SHP77 (cell line): ENCODE results near the gene IL17C.

Experiments used
- DNase-seq, 2 experiments: peaks; one replicate each; lab custom pipeline; 2025; lab: John Stamatoyannopoulos, UW

The IL17C gene

DNA sequence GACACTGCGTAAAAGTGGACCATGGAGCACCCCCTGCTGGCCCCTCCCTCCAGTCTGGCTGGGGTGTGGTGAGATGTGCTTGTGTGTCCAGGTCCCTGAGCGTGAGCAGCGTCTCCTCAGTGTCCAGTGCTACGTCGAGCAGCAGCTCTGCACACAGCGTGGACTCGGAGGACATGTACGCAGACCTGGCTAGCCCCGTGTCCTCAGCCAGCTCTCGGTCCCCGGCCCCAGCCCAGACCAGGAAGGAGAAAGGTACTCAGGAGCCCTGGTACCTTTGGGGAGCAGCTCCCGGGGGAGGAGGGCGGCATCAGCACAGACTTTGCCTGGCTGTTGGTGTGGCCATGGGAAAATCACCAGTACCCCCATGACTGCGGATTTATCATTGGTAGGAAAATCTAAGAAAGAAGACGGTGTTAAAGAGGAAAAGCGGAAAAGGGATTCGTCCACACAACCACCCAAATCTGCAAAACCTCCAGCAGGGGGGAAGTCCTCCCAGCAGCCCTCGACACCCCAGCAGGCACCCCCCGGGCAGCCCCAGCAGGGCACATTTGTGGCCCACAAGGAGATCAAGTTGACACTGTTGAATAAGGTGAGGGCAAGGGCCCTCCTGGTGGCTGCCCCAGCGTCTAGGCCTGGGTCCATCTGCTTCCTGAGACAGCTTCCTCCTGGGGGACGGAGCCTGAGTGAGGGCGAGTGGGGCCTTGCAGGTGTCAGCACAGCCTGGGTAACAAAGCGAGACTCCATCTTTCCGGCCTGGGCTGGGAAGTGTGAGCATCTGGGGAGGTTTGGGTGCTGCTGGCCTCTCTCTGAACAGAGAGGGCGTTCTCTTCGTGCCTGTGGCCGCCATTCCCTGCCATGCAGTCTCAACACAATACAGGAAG lies 10.6 kb upstream of the IL17C start:
- no peak for DNase-seq

- DNase-seq: peak; percentile 51 to 69
These were observed 9.8 kb upstream of the IL17C start for GRCh38 chr16:88628512-88628974.

GRCh38 chr16:88629835-88630234 lies 8.5 kb upstream of the IL17C start:
- no peak for DNase-seq

DNA sequence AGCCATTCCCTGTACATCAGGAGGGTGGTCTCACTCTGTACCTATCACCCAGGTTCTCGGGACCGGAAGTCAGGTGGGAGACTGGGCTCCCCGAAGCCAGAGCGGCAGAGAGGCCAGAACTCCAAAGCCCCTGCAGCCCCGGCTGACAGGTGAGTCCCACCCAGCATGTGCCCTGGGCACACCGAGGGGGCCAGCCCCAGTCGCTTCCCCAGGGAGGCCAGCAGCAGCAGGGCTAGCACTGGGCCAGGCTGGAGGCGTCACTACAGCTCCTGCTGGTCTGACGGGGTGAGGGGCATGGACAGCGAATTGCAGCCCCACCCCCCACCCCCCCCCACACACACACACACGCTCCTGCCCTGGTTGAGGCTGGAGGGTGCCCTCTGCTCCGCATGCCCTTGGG lies 7.9 kb upstream of the IL17C start:
- DNase-seq: no peak

- DNase-seq: no peak
These were observed 7.4 kb upstream of the IL17C start for GRCh38 chr16:88630941-88631340.

GRCh38 chr16:88631384-88631783 lies 7.0 kb upstream of the IL17C start:
- DNase-seq: no peak

DNA sequence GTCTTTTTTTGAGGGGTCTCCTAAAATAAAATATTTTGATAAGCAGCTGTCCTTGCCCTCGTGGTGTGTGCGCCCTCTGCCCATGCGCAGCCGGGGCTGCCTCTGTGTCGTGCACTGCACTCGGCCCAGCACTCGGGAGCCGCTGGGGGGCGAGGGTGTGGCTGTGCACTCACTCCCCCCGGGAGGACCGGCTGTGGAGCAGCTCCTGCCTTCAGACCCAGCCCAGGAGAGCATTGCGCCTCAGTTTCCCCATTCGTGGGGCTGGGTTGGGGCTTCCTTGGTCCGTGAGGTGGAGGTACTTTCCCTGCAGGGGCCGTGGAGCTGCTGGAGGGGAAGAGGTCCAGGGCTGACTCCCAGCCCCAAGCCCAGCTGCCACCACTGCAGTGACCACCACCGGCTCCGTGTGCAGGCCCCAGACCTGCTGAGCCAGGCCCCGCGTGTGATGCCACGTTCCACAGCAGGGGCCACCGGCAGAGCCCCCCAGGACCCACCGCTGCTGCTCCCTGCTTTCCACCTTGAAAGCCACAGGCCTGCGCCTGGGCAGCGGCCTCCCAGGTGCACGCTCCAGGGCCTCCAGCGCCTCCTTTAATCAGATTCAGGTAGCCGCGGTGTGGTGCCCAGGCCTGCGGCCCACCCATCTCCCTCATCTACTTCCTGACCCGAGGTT lies 6.3 kb upstream of the IL17C start:
- DNase-seq: no peak

DNA sequence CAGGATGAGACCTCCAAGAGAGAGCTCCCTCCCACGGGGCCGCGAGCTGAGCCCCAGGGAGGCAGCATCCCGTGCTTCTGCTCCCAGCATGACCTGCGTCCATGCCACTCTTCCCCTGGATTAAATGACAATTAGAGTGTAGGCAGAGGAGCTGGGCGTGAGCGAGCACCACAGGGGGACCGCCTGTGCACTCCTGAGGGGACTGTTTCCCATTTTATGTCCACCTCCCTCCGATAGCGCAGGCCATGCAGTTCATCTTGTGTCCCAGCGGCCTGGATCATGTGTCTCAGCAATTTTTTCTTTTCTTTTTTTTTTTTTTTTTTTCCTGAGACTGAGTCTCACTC lies 5.8 kb upstream of the IL17C start:
- DNase-seq: no peak

GRCh38 chr16:88633684-88634140 lies 4.7 kb upstream of the IL17C start:
- DNase-seq: peak; percentile 17 to 33

DNA sequence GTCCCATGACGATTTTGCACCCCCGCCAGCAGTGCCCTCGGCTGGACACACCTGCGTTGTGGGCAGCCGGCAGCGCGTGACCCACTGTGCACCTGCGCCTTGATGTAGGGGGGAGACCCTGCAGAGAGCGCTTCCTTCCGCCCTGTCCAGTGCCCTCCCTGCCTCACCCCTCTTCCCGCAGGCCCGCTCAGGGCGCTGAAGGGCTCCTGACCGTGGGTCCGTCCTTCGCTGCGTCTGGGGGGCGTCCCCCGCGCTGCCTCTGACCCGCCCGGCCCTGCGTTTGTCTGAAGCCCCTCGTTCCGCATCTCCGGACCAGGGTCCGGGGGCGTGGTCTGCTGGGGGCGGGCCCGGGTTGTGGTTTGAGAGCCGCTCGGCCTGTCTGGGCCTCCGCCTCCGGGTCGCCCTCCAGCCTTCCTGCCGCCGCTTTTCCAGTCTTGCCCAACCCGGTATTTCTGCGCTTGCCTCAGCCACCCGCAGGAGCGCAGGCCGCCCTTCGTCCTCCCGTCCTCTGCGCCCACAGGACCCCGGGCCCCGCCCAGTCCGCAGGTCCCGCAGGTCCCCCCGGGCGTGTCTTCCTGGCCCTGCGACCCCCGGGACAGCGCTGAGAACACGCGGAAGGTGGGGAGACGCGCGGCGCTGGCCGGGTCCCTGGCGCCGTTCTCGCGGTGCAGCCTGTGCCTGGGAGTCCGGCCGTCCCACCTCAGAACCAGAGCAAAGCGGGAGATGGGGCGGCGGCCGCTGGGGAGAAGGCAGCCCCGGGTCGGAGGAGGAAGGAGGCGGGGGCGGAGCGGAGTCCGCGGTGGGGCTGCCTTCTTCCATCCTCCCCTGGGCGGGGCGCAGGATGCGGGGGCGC lies 4.0 kb upstream of the IL17C start:
- no peak for DNase-seq

DNA sequence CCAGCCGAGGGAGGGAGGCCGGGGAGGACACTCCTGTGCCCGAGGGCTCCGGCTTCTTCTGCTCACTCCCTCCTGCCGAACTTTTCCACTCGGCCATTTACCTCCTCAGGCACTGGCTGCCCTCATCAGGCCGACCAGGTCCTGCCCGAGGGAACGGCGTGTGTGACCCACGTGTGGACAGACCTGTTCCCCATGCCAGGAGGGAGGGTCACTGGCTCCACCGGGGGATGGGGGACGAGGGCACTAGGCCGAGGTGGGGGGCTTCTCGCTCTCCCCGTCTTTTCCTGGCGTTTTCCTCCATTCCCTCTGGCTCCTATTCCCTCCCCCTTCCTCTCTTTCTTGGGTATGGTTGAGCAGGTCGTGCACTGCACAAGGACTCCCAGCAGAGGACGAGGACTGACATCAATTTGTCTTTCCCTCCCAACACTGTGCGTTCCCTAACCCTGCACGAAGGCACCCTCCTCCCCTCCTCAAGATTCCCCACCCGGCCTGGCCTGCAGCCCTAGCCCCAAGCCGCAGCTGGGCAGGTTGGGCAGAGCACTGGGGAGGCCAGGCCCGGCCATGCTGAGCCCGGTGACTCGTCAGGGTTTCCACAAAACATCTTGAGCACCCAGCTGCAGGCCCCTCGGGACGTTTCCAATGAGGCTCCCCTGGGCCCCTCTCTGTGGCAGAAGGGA lies 3.2 kb upstream of the IL17C start:
- DNase-seq: no peak

DNA sequence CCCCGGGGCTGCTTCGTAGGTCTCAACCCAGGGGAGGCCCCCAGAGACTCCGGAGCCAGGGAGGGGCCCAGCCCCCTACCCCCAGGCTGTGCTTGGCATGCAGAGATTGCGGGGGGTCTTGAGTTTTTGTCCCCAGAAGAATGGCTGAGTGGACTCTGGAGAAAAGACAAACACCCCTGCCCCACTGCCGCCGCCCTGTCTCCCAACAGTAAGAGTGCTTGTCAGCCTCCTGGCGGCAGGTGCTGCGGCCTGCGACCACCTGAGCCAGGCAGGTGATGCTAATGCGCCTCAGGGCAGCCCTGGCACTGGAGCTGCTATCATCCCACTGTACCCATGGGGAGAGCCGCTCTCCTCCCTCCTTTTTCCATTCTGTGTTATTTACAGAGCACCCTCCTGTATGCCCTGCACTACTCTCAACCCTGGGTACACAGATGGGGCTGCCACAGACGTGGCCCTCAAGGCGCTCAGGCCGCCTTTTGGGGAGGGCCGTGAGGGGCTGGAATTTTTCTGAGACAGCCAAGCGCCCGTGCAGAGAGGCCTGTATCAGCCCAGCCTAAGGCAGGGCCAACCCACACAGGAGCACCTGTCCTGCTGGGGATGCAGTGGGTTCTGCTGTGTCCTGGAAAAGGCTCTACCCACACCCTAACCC lies 2.6 kb upstream of the IL17C start:
- no peak for DNase-seq

- DNase-seq: no peak
These were observed 1.7 kb upstream of the IL17C start for GRCh38 chr16:88636488-88637265.

GRCh38 chr16:88639231-88640038 lies 1.1 kb downstream of the IL17C start:
- peak in 1 of 2 experiments; percentile 31 for DNase-seq

DNA sequence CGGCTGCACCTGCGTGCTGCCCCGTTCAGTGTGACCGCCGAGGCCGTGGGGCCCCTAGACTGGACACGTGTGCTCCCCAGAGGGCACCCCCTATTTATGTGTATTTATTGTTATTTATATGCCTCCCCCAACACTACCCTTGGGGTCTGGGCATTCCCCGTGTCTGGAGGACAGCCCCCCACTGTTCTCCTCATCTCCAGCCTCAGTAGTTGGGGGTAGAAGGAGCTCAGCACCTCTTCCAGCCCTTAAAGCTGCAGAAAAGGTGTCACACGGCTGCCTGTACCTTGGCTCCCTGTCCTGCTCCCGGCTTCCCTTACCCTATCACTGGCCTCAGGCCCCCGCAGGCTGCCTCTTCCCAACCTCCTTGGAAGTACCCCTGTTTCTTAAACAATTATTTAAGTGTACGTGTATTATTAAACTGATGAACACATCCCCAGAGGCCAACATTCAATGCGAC lies 1.7 kb downstream of the IL17C start:
- DNase-seq: no peak

DNA sequence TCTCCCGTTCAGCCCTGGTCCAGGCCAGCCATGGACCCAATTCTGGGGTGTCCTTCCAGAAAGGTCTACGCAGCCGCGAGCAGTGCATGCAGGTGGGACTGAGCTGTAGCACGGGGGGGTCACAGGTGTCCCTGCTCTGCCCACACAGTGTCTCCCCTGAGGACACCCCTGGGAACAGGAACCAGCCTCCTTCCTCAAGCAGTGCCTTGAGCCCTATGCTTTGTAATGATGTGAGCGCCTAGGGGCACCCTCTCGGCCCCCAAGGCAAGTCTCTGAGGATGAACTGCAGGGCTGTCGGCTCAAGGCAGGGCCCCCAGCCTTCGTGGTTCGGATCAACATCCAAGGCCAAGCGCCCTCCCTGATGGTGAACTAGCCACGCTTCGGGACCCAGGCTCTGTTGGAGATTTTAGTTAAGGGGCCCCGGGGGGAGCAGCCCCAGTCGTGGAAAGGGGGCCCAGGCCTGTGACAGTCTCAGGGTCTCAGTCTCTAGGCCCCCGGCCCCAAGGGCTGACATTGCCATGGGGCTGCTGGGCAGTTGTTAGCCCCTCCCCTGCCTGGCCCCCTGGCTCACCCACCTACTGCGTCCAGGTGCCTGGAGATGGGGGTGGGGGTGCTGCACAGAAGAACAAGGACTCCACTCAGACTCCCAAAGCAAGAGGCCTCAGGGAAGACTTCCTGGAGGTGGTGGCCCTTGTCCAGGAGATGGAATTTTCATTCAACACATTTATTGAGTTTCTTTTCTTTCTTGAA lies 2.3 kb downstream of the IL17C start:
- DNase-seq: no peak

DNA sequence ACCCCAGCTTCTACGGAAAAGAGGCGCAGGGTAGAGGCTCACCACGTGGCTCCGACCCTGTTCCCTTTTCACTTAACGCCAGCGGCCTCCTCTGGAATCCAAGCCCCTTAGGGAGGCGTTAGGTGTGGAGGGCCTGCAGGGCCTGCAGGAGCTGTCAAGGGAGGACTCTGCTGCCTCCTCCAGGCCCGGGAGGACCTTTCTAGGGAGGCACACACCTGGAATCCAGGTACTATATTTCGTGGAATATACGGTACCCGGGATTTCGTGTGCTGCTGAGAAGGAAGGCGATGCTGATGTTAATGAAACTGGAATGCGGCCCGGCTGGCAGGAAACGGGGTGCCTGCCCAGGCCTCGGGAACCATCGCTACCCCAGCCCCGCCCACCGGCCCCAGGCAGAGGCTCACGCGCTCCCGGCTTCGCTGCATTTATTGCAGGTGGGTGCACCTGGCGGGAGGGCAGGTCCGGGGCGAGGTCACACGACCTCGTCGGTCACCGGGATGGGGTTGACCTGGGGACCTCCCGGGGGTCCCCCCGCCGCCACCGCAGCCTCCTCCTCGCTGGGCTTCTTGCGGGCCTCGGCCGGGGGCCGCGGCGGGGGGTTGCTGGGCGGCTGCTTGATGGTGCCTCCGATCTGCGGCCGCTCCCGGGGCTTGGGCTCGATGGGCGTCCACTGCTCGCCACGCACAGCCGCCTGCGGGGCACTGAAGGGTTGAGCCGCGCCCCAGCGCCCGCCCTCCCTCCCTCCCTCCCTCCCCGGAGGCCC lies 4.7 kb downstream of the IL17C start:
- no peak for DNase-seq

DNA sequence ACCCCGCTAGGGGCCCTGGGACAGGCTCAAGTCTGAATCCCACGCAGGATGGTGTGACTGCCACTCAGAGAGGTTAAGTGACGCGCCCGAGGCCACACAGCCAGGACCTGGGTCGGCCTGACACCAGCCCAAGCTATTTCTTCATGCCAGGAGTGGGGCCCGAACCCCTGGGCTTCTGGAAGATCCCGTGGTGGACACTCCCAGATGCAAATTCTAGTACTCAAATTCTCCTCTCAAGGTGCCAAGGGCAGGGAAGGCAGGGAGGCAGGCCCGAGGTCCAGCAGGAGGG lies 5.2 kb downstream of the IL17C start:
- DNase-seq: no peak
